ENCODE data around the gene PPM1E.

DNA sequence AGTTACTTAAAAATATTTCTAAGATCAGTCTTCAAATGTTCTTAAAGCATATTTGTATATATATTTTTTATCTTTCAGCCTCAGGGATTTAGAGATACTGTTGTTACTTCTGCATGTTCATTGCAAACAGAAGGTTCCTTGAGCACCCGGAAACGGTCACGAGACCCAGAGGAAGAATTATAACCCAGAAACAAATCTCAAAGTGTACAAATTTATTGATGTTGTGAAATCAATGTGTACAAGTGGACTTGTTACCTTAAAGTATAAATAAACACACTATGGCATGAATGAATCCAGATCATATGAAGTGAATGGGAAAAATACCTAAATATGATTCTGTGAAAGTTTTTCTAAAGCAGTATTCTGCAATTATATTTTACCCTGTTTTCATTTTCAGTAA is 21.6 kb upstream of the PPM1E start:
- TF ChIP-seq SUZ12 (IDR thresholded peaks at IDR 0.05; ENCODE audit: extremely low read depth, insufficient read depth, insufficient read length) = no peak
- TF ChIP-seq ZNF274 (IDR thresholded peaks at IDR 0.05; ENCODE audit: low read depth, low read length) = no peak
- no peak for TF ChIP-seq YY1 (IDR thresholded peaks at IDR 0.05; ENCODE audit: insufficient read depth, insufficient read length)

Data from NT2/D1 (cell line).